Transverse colon (tissue), 3 donors: ENCODE measurements around the gene SGO1.

ENCODE experiments used
- CTCF ChIP-seq, 5 experiments: fragments of 200-600 bp in 3 of 5; fragments of 450-650 bp in 2 of 5; sonication (generic) in 3 of 5; IDR thresholded peaks; 1 replicate in 2 of 5; 2 replicates in 3 of 5; pipeline ENCODE4 v1.5.1; 2016 to 2017; ENCODE audit warnings: antibody characterized with exemption in 5 of 5, inconsistent platforms in 3 of 5, mild to moderate bottlenecking in 2 of 5, moderate library complexity in 1 of 5
- POLR2A ChIP-seq: fragments of 450-650 bp; IDR thresholded peaks from one replicate; pipeline ENCODE4 v1.6.1; 2016; ENCODE audit warnings: antibody characterized with exemption, mild to moderate bottlenecking, moderate library complexity

GRCh38 chr3:20123131-20123652, 62.8 kb downstream of the SGO1 start:
- TF ChIP-seq CTCF (IDR thresholded peaks at IDR 0.05) (no peak), POLR2A (no peak)
